NCI-H526 treated with DMSO at 0.1 percent for 48 hours (cell line): ENCODE measurements around the gene TNNT2.

Experiments
- DNase-seq: peaks from one replicate; lab custom pipeline; 2025; lab: John Stamatoyannopoulos, UW

The TNNT2 gene

DNA sequence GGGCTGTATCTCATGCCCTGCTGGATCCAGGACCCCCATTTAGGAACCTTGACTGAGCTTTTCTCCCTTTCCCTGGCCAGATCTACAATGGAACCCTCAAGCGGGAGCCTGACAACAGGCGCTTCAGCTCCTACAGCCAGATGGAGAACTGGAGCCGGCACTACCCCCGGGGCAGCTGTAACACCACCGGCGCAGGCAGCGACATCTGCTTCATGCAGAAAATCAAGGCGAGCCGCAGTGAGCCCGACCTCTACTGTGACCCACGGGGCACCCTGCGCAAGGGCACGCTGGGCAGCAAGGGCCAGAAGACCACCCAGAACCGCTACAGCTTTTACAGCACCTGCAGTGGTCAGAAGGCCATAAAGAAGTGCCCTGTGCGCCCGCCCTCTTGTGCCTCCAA is 64.4 kb downstream of the TNNT2 start:
- DNase-seq, result no peak

DNA sequence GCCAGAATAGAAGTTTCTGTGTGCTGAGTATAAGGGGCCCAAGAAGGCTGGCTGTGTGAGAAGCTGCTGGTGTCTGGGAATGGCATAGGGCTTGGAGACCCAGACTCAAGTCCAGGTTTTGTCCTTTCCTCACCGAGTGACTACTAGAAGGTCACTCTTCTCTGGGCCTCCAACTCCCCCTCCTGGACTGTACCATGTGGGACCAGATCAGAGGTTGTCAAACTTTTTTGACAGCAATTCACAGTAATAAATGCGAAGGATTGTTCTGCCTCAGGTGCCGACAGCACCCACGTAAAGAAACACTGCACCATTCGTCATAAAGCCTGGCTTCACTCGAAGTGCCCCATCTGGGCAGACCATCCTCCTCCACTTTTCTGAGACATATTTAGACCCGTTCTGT is 65.2 kb downstream of the TNNT2 start:
- DNase-seq, result no peak

DNA sequence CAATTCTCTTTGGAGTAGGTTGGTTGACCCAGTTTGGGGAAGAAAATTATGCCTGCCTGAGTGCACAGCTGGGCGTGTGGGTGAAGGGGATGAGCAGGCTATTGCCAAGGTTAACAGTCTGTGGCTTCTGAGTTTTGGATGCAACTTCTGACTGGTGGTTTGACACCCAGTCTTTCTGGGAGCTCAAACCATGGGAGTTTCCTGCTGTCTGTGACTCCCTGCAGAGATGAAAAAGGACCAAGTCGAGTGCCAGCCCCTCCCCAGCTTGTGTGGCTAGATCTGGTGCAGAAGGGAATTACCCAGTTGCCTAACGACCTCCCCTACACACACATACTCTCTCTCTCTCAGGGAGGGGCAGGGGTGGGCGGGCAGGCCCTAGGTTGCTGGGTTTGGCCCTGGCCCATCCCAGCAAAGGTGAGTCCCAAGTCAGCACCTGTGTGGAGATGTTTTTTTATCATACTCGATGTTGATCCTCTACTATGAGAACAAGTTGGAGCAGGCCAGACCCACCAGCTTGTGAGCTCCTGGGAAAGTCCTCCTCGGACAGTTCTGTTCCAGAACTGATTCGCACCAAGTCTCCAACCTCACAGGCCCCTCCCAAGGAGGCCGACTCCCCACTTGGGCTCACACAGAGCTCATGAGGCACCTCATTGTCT is 66.0 kb downstream of the TNNT2 start:
- no peak for DNase-seq

DNA sequence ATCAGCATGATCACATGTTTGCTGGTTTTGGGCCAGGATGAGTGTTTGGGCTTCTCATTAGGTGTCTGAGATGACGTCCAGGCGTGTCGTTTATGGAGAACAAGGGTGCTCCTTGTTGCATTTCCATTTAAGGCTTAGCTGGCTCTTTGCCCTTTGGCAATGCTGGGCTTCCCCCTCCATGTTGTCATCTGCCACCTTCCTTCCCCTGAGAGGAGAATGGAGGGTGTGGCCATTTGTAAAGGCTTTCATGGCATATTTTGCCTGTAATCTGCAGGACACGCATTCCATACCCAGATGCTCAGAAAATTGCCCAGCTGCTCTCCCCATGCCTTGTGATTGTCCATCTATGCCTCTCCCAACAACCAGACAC is 66.5 kb downstream of the TNNT2 start:
- no peak for DNase-seq

DNA sequence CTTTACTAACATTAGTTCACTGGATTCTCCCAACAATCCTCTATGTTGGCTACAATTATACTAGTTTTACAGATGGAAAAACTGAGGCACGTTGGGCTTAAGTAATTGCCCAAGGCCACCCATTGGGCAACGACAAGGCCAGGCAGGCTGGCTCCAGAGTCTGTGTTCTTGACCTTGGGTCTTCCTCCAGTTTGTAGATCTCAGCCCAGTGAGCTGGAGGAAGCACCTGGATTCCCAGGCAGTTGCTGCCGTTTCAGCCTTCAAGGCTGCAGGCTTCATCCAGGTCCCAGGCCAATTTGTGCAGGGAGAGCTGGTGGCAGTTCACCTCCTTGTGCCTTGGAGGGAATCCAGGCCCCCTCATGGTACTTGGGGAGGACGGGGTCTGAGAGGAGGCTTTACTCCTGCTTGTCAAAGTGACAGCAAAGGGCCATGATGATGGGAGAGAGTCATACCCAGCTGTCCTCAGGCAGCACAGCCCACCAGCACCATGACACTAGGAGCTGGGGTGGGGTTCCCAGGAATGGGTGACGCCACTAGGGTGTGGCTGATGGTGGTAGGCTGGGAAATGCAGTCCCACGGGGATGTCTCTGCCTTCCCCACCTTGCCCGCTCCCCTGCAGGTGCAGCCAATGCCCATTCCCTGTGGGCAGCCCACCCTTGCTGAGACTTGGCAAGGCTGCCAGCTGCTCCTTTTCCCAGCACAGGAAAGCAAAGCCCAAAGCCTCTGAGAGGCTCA is 67.1 kb downstream of the TNNT2 start:
- DNase-seq, result no peak

DNA sequence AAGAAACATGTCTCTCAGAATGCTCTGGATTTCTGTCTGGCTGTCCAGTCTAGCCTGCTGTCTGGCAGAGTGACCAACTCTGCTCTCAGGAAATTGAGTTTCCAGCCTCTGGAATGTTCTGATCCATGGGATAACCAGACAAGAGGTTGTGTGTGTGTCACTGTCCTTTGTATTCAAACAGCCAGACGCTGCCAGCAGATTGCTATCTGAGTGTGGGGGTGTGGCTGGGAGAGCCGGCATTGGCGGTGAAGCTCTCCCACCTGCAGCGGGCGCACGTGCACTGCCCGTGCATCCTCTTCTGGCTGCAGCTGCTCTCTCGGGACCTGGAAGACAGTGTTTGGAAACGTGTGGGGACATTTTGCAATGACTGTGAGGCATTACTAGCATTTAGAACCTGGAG is 68.1 kb downstream of the TNNT2 start:
- DNase-seq, result peak; percentile 72
